Astrocyte of the spinal cord (primary cell): Measurements from ENCODE around the gene PTPN4.

Source experiments
- DNase-seq: peaks from one replicate; pipeline ENCODE4 v3.0.0; 2011; ENCODE audit warnings: low read depth, low spot score
- H3K4me3 ChIP-seq: 2 replicates; pipeline ENCODE4 v1.5.1; 2011; ENCODE audit warnings: low read depth, mild to moderate bottlenecking, low read length, moderate library complexity
- CTCF ChIP-seq: IDR thresholded peaks from 2 replicates; pipeline ENCODE4 v1.5.1; 2012; ENCODE audit warnings: low read depth, mild to moderate bottlenecking, low read length, inconsistent platforms
- in situ Hi-C: cut with HindIII; loops from 2 replicates; pipeline ENCODE4 v1.10.0; 2017; ENCODE audit warnings: low sequenced_read_pairs

The PTPN4 gene

GRCh38 chr2:120007851-120008250 lies 248.1 kb downstream of the PTPN4 start:
- no peak overlapping the region for H3K4me3 ChIP-seq
- in situ Hi-C loops = no loop called here
- DNase-seq = no peak
- TF ChIP-seq CTCF = no peak

GRCh38 chr2:120012363-120012762 lies 252.6 kb downstream of the PTPN4 start:
- no peak for TF ChIP-seq CTCF
- in situ Hi-C loops = no loop called here

GRCh38 chr2:120012771-120013596 lies 253.3 kb downstream of the PTPN4 start, which contains the start of gene EPB41L5:
Gene EPB41L5, plus strand, starts transcription at chr2:120013077. Its CDS starts 6,008 bp downstream, at chr2:120019085.
- TF ChIP-seq CTCF = no peak
- peak within 1 kb of the TSS; percentile 75 for H3K4me3 ChIP-seq
- in situ Hi-C loops = no loop called here
- DNase-seq = peak; percentile 98

More at GRCh38 chr2:120012363-120012762, 252.6 kb downstream of the PTPN4 start:
- peak overlapping the region; percentile 75 for H3K4me3 ChIP-seq
- no peak for DNase-seq

GRCh38 chr2:120013597-120014223 lies 254.0 kb downstream of the PTPN4 start:
- peak overlapping the region; percentile 75 for H3K4me3 ChIP-seq
- DNase-seq = no peak
- no peak for TF ChIP-seq CTCF
- in situ Hi-C loops = no loop called here

GRCh38 chr2:120014226-120014980 lies 254.7 kb downstream of the PTPN4 start:
- H3K4me3 ChIP-seq = peak overlapping the region; percentile 75
- in situ Hi-C loops = no loop called here
- DNase-seq = no peak
- TF ChIP-seq CTCF = no peak

- no peak for DNase-seq
These were observed 257.1 kb downstream of the PTPN4 start for GRCh38 chr2:120016800-120017199.

More at GRCh38 chr2:120016800-120017199, 257.1 kb downstream of the PTPN4 start:
- in situ Hi-C loops = no loop called here
- no peak overlapping the region for H3K4me3 ChIP-seq
- no peak for TF ChIP-seq CTCF
